Measurements from ENCODE around the gene FASTKD1. TPM values are rescaled to one million over a fixed set of nuclear protein-coding genes. Genes with fewer than 3 reads are reported as not detected.

Gene FASTKD1
- total RNA-seq, 1 experiment from 2014 or later, result 21.1 TPM

Other genes starting within 250 kb of the FASTKD1 start
- gene LRP2, start 211.3 kb downstream of the FASTKD1 start, total RNA-seq (2014; rRNA removed), result not detected in 2 replicates
- gene BBS5, start 94.4 kb downstream of the FASTKD1 start, total RNA-seq (2014; rRNA removed), result 3.3 and 3.8 TPM in 2 replicates
- 0.07 and 0.12 TPM in 2 replicates for gene KLHL41, start 64.2 kb downstream of the FASTKD1 start, total RNA-seq (2014; rRNA removed)
- gene PPIG, start 10.5 kb upstream of the FASTKD1 start, total RNA-seq (2014; rRNA removed), result 20.9 and 33.7 TPM in 2 replicates
- gene CFAP210, start 120.5 kb upstream of the FASTKD1 start, total RNA-seq (2014; rRNA removed), result not detected in 2 replicates
- 5.0 and 5.9 TPM in 2 replicates for gene PHOSPHO2, start 120.6 kb upstream of the FASTKD1 start, total RNA-seq (2014; rRNA removed)
- 13.6 and 15.3 TPM in 2 replicates for gene KLHL23, start 160.0 kb upstream of the FASTKD1 start, total RNA-seq (2014; rRNA removed)
- gene SSB, start 225.0 kb upstream of the FASTKD1 start, total RNA-seq (2014; rRNA removed), result 108 and 109 TPM in 2 replicates

Data from PC-3 (cell line).